PFSK-1 (cell line): ENCODE results near the gene DGUOK.

Experiments
- FOXP2 ChIP-seq: optimal IDR thresholded peaks from 2 replicates; pipeline ENCODE3; 2011; ENCODE audit warnings: borderline replicate concordance, control low read depth, inconsistent platforms; ENCODE audit not compliant: insufficient read depth; ENCODE audit errors: extremely low read length, extremely low read depth
- POLR2AphosphoS5 ChIP-seq: IDR thresholded peaks from 2 replicates; pipeline ENCODE4 v1.6.1; 2012; ENCODE audit warnings: low read depth, mild to moderate bottlenecking, control low read depth, low read length, moderate library complexity
- REST ChIP-seq, 2 experiments: IDR thresholded peaks; 2 replicates each; pipeline versions ENCODE4 v1.6.1 to v1.8.0; 2011 to 2012; ENCODE audit warnings: low read depth in 2 of 2, low read length in 2 of 2, control low read depth in 1 of 2, inconsistent platforms in 1 of 2, mild to moderate bottlenecking in 1 of 2, moderate library complexity in 1 of 2; ENCODE audit not compliant: insufficient read depth in 1 of 2
- SIN3A ChIP-seq: IDR thresholded peaks from 2 replicates; pipeline ENCODE4 v1.6.1; 2012; ENCODE audit warnings: mild to moderate bottlenecking, low read length, moderate library complexity, borderline replicate concordance; ENCODE audit not compliant: insufficient read depth
- TAF1 ChIP-seq: IDR thresholded peaks from 2 replicates; pipeline ENCODE4 v1.6.1; 2012; ENCODE audit warnings: low read length, control low read depth, borderline replicate concordance; ENCODE audit not compliant: insufficient read depth

The DGUOK gene

DNA sequence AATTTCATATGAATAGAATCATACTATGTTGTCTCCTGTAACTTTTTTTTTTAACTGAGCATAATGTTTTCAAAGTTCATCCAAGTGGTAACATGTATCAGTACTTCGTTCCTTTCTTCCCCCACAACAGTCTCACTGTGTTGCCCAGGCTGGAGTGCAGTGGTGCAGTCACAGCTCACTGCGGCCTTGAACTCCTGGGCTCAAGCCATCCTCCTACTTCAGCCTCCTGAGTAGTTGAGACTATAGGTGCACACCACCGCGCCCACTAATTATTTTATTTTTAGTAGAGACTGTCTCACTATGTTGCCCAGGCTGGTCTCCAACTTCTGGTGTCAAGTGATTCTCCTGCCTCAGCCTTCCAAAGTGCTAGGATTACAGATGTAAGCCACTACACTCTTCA, 34.6 kb downstream of the DGUOK start:
- TF ChIP-seq POLR2AphosphoS5 = no peak
- TF ChIP-seq TAF1 = no peak
- TF ChIP-seq FOXP2 = no peak
- no peak for TF ChIP-seq REST (IDR thresholded peaks at IDR 0.05; ENCODE audit: insufficient read depth in 1 of 2, low read depth in 2 of 2, low read length in 2 of 2)
- TF ChIP-seq SIN3A = no peak

- no peak for TF ChIP-seq FOXP2
- no peak for TF ChIP-seq TAF1
These were observed 35.3 kb downstream of the DGUOK start for GRCh38 chr2:73961823-73962615.

GRCh38 chr2:73962798-73963197, 36.1 kb downstream of the DGUOK start:
- no peak for TF ChIP-seq TAF1

DNA sequence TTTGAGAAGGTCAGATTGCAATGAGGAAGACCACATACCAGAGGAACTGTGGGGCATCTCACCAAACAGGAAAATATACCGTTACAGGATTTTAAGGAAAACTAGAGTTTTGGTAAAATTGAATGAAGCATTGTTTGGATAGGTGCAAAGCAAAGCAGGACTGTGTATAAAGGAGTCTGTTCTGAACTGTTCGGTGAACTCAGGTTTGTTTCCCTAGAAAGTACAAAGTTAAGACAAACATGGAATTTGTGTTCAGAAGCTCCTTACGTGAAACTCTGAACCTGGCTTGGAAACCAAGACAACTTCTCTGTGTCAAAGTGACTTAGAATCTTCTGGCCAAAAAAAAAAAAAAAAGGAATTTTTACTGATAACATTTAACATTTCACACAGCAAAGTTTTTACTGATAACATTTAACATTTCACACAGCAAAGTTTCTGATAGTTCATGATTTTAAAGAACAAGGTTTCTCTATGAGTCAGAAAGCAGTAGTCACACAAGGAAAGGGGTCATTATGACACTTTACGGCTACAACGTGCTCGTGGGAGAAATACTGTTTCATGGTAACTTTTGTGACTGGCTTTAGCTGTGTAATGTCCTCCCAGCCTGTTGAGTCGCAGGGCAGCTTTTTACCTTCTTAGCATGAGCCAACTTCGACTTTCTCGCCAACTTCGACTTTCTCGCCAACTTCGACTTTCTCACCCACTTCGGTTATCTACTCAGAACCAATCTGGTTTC, 36.9 kb downstream of the DGUOK start:
- TF ChIP-seq FOXP2 = no peak
- TF ChIP-seq POLR2AphosphoS5 = no peak
- no peak for TF ChIP-seq SIN3A
- TF ChIP-seq REST (IDR thresholded peaks at IDR 0.05; ENCODE audit: insufficient read depth in 1 of 2, low read depth in 2 of 2, low read length in 2 of 2) = no peak
- no peak for TF ChIP-seq TAF1

- TF ChIP-seq FOXP2 (no peak), TAF1 (no peak), REST (IDR thresholded peaks at IDR 0.05; ENCODE audit: insufficient read depth in 1 of 2, low read depth in 2 of 2, low read length in 2 of 2) (no peak), SIN3A (no peak), POLR2AphosphoS5 (no peak)
These were observed 37.5 kb downstream of the DGUOK start for GRCh38 chr2:73964223-73964622.

DNA sequence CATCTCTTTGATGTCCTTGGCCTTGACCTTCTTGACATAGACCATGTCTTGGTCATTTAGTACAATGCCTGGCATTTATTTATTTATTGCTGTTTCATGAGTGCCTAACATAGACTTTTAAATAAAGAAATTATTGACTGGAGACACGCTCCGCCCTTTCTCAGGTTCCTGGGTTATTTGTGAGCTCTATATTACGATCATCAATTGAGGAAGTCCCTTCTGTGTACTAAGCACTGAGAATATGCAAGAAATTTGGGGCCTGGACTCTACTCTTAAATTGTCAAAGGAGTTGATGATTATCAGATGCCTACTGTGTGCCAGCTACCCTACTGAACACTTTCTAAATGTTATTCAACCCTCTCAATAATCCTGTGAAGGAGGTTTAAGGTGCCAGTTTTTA, 38.4 kb downstream of the DGUOK start:
- TF ChIP-seq SIN3A (no peak), POLR2AphosphoS5 (no peak), REST (IDR thresholded peaks at IDR 0.05; ENCODE audit: insufficient read depth in 1 of 2, low read depth in 2 of 2, low read length in 2 of 2) (no peak), TAF1 (no peak), FOXP2 (no peak)
